HEK293T (cell line): ENCODE data around the gene CDKN3.

ENCODE experiments used
- CTCF ChIA-PET: fragments of 350-600 bp; formaldehyde crosslinking; extraction: SDS; loops from one replicate; lab custom pipeline; 2021; ENCODE audit warnings: antibody characterized with exemption, inconsistent platforms; lab: Yijun Ruan, JAX
- POLR2A ChIA-PET: fragments of 350-600 bp; formaldehyde crosslinking; extraction: SDS; loops from one replicate; lab custom pipeline; 2020; ENCODE audit warnings: antibody characterized with exemption, inconsistent platforms; lab: Yijun Ruan, JAX
- DNase-seq: peaks from one replicate; pipeline ENCODE4 v3.0.0; 2012; ENCODE audit warnings: mixed read lengths; ENCODE audit errors: extremely low spot score
- ARNT ChIP-seq: fragments of 450-650 bp; IDR thresholded peaks from 2 replicates; pipeline ENCODE4 v1.6.1; 2017; ENCODE audit warnings: mild to moderate bottlenecking
- BHLHE40 ChIP-seq: fragments of 450-650 bp; IDR thresholded peaks from 2 replicates; pipeline ENCODE4 v1.6.1; 2016; ENCODE audit warnings: mild to moderate bottlenecking, moderate library complexity, borderline replicate concordance
- CTBP1 ChIP-seq: fragments of 450-650 bp; IDR thresholded peaks from 2 replicates; pipeline ENCODE4 v1.6.1; 2016; ENCODE audit warnings: borderline replicate concordance
- ELF4 ChIP-seq: fragments of 450-650 bp; IDR thresholded peaks from 2 replicates; pipeline ENCODE4 v1.6.1; 2017; ENCODE audit warnings: antibody characterized with exemption
- FOXA1 ChIP-seq: fragments of 450-650 bp; IDR thresholded peaks from 2 replicates; pipeline ENCODE4 v1.6.1; 2016; ENCODE audit warnings: mild to moderate bottlenecking
- FOXK2 ChIP-seq: fragments of 450-650 bp; IDR thresholded peaks from 2 replicates; pipeline ENCODE4 v1.6.1; 2016; ENCODE audit warnings: mild to moderate bottlenecking
- FOXM1 ChIP-seq: fragments of 450-650 bp; IDR thresholded peaks from 2 replicates; pipeline ENCODE4 v1.6.1; 2017; ENCODE audit warnings: mild to moderate bottlenecking, borderline replicate concordance
- HDGF ChIP-seq: fragments of 450-650 bp; IDR thresholded peaks from 2 replicates; pipeline ENCODE4 v1.6.1; 2017; ENCODE audit warnings: antibody characterized with exemption, borderline replicate concordance
- L3MBTL2 ChIP-seq: fragments of 450-650 bp; conservative IDR thresholded peaks from 2 replicates; pipeline ENCODE4 v1.6.1; 2016; ENCODE audit warnings: mild to moderate bottlenecking
- LEF1 ChIP-seq: fragments of 450-650 bp; IDR thresholded peaks from 2 replicates; pipeline ENCODE4 v1.6.1; 2017; ENCODE audit warnings: mild to moderate bottlenecking, borderline replicate concordance
- NFRKB ChIP-seq: fragments of 450-650 bp; IDR thresholded peaks from 2 replicates; pipeline ENCODE4 v1.6.1; 2016; ENCODE audit warnings: mild to moderate bottlenecking, moderate library complexity
- SP1 ChIP-seq: fragments of 450-650 bp; IDR thresholded peaks from 2 replicates; pipeline ENCODE4 v1.6.1; 2017
- SUZ12 ChIP-seq: fragments of 450-650 bp; IDR thresholded peaks from 2 replicates; pipeline ENCODE4 v1.6.1; 2016; ENCODE audit warnings: mild to moderate bottlenecking
- TARDBP ChIP-seq: fragments of 450-650 bp; IDR thresholded peaks from 2 replicates; pipeline ENCODE4 v1.6.1; 2016
- ZNF384 ChIP-seq: fragments of 450-650 bp; IDR thresholded peaks from 2 replicates; pipeline ENCODE4 v1.6.1; 2016
- TF ChIP-seq, protein P1 (sequence below): fragments of 450-650 bp; IDR thresholded peaks from 2 replicates; pipeline ENCODE4 v1.6.1; 2016

CDKN3 gene

GRCh38 chr14:54459106-54459505 lies 62.3 kb downstream of the CDKN3 start:
- TF ChIP-seq ZNF384 (no peak), BHLHE40 (no peak), SUZ12 (no peak), LEF1 (no peak)
- ChIA-PET CTCF (no interaction called here), POLR2A (no interaction called here)
- DNase-seq, result no peak

GRCh38 chr14:54462048-54462447 lies 65.2 kb downstream of the CDKN3 start:
- DNase-seq, result no peak
- TF ChIP-seq L3MBTL2 (no peak), BHLHE40 (no peak), FOXA1 (no peak), SUZ12 (no peak), TARDBP (no peak), ELF4 (no peak), ARNT (no peak), ZNF384 (no peak), NFRKB (no peak), SP1 (no peak), CTBP1 (no peak), HDGF (no peak), LEF1 (no peak)
- TF ChIP-seq, protein P1, sequence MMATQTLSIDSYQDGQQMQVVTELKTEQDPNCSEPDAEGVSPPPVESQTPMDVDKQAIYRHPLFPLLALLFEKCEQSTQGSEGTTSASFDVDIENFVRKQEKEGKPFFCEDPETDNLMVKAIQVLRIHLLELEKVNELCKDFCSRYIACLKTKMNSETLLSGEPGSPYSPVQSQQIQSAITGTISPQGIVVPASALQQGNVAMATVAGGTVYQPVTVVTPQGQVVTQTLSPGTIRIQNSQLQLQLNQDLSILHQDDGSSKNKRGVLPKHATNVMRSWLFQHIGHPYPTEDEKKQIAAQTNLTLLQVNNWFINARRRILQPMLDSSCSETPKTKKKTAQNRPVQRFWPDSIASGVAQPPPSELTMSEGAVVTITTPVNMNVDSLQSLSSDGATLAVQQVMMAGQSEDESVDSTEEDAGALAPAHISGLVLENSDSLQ, result no peak
- ChIA-PET POLR2A (no interaction called here), CTCF (no interaction called here)

DNA sequence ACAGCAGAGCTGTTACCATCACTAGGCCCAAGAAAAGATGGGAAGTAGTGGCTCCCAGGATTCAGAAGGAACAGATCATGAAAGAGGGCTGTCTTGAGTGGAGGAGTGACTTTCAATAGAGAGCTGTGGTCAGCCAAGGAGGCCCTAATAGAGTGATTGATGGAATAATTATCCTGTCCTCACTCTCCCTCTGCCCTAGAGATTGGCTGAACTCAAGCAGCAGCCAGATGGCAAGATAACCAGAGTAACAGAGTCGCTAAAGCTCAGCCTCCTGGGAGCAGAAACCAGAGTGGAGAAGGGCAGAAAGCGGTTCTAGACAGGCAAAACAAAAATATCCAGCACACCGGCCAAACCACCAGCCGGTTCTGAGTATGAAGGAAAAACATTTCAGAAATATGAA lies 68.8 kb downstream of the CDKN3 start:
- CTCF ChIA-PET, result interaction anchor here (0.9 kb wide), 1 partner anchor 10 kb away, joined by 4 read pairs; no protein-coding TSS in a partner anchor
- DNase-seq, result no peak
- POLR2A ChIA-PET, result no interaction called here
- TF ChIP-seq HDGF (no peak), FOXM1 (no peak), BHLHE40 (no peak), SUZ12 (no peak), TARDBP (no peak), ELF4 (no peak), L3MBTL2 (no peak), CTBP1 (no peak), ARNT (no peak), FOXK2 (no peak), ZNF384 (no peak), NFRKB (no peak), FOXA1 (no peak), LEF1 (no peak), SP1 (no peak)
- TF ChIP-seq, protein P1, result no peak

DNA sequence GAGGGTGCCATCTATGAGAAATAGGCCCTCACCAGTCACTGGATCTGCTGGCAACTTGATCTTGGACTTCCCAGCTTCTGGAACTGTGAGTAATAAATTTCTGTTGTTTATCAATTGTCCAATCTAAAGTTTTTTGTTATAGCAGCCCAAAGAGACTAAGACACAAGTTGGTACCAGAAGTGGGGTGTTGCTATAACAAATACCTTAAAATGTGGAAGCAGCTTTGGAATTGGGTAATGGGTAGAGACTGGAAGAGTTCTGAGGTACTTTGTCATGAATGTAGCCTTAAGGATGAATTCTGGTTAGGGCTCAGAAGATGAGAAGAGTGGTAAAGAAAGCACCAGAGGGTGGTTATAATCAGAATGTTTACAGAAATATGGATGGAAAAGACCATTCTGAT lies 70.5 kb downstream of the CDKN3 start:
- no peak for DNase-seq
- CTCF ChIA-PET, result no interaction called here
- no peak for TF ChIP-seq ZNF384
- TF ChIP-seq, protein P1, result no peak
- POLR2A ChIA-PET, result no interaction called here
